GM19463 (cell line): ENCODE measurements around the gene OR5H14.
"Not testable (repeated sequence)": the region's sequence is repeated elsewhere in the genome, so short reads cannot be mapped to it uniquely, and the experiment has no call there.

Experiments used
- ATAC-seq: cut with Tn5 transposase; IDR thresholded peaks from one replicate; pipeline ENCODE4 v1.9.1; 2021; ENCODE audit warnings: mild to moderate bottlenecking, moderate library complexity; ENCODE audit not compliant: unreplicated experiment

Gene OR5H14

GRCh38 chr3:98196293-98196692 is 49.0 kb downstream of the OR5H14 start:
- ATAC-seq = not testable (repeated sequence)

GRCh38 chr3:98199020-98199419 is 51.7 kb downstream of the OR5H14 start:
- ATAC-seq = no peak
